BLaER1 (cell line): ENCODE measurements around the gene GLRA1.
A peak's percentile ranks its signal among the peaks of the same experiment; 100 is the strongest.

Experiments
- H3K27ac ChIP-seq: shearing (Covaris generic); formaldehyde crosslinking; 2 replicates; pipeline ENCODE4 v1.8.1; 2022
- H3K27me3 ChIP-seq: shearing (Covaris generic); formaldehyde crosslinking; 2 replicates; pipeline ENCODE4 v1.8.1; 2022
- H3K36me3 ChIP-seq: shearing (Covaris generic); formaldehyde crosslinking; 2 replicates; pipeline ENCODE4 v1.8.1; 2022
- H3K4me1 ChIP-seq: shearing (Covaris generic); formaldehyde crosslinking; 2 replicates; pipeline ENCODE4 v1.8.1; 2022
- H3K4me2 ChIP-seq: shearing (Covaris generic); formaldehyde crosslinking; 2 replicates; pipeline ENCODE4 v1.8.1; 2022
- H3K4me3 ChIP-seq: shearing (Covaris generic); formaldehyde crosslinking; 2 replicates; pipeline ENCODE4 v1.8.1; 2022
- H3K9ac ChIP-seq: shearing (Covaris generic); formaldehyde crosslinking; 2 replicates; pipeline ENCODE4 v1.8.1; 2022
- H3K9me3 ChIP-seq: shearing (Covaris generic); formaldehyde crosslinking; 2 replicates; pipeline ENCODE4 v1.8.1; 2022
- H4K20me1 ChIP-seq: shearing (Covaris generic); formaldehyde crosslinking; 2 replicates; pipeline ENCODE4 v1.8.1; 2022
- Cebpa-rat ChIP-seq: shearing (Covaris generic); IDR thresholded peaks from 2 replicates; pipeline ENCODE4 v1.8.1; 2022

Gene GLRA1

DNA sequence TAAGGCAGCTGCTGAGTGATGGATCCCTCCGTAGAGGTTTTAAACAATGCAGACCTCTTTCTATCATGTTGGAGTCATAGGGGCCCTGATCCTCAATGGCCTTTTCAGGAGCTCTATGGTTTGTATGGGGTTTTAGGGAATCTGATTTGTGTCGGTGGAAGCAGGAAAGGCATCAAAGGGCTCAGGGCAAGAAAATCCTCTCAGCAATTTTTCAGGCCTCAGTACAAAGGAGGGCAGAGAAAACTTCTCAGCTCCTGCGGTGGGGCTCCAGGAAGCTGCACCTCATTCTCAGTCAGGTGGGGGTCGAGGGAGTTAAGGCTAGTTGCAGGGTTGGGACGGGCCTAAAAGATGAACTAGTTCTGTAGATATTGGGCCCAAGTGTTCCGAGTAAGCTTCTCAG lies 35.0 kb downstream of the GLRA1 start:
- Histone ChIP-seq H3K27ac (no peak overlapping the region), H3K9me3 (no peaks in the 10 kb centered on the region), H3K36me3 (no peaks in the 10 kb centered on the region), H3K4me1 (no peaks in the 10 kb centered on the region), H3K27me3 (no peaks in the 10 kb centered on the region), H3K9ac (no peak overlapping the region), H4K20me1 (no peaks in the 10 kb centered on the region), H3K4me3 (no peak overlapping the region), H3K4me2 (no peak overlapping the region)
- no peak for TF ChIP-seq Cebpa-rat

DNA sequence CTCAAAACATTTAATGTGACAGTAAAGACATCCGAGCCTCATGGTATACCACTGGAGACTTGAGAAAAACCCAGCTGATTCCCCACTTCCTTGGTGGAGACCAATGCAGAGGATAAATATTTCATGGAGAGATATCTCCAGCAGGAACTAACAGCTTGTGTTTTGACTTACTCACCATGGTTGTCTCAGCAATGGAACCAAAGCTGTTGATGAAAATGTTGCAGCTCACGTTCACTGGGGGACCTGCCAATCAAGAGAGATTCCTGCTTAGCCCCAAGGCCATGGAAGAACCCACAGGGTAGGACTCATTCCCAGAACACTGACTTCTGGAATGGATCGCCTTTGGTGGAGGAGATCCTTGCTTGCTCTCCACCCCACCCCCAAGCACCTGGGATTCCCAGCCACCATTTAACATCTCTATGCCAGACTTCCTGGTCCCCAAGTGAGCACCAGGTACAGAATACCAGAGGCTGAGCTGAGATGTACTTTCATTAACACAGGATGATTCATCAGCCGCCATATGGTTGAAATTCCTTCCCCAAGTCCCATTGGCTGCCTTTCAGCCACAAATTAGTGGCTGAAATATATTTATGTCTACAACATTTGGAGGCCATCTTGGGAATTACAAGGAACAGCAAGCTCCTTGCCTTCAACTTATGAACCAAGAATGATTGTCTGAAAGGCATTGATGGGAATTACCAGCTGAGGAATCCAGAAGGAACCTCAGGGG lies 37.9 kb downstream of the GLRA1 start:
- H3K27ac ChIP-seq = no peak overlapping the region

DNA sequence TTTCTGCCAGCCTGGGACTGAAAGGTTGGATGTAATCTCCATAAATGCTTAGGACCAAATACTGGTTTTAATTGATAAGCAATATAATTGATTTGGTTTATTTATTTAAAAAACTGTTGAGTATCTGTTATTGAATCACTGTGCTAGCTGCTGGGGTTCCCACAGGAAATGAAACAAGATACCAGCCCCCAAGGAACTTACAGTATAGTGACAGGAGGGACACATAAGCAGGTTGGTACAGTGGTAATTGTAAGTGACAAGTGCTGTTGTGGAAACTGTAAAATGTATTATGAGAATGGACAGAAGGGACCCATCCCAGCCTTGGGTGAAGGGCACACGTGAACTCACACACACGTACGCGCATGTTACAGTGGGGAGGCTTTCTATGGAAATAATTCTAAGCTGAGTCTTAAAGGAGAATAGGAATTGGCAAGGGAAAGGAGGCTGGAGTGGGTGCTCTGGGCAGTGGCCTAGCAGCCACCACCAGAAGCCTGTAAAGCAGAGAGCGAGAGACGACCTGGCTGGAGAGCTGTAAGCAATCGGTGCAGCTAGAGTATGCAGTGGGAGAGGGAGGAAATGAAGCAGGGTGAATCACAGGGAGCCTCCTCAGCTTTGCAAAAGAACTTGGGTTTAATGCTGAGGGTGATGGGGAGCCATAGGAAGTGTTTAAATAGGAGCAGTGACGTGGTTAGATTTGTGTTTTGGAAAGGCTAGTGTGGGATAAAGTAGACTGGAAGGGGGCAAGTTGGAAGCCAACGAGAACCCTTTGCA lies 39.3 kb downstream of the GLRA1 start:
- H3K4me2 ChIP-seq = no peak overlapping the region
- H3K4me1 ChIP-seq = no peaks in the 10 kb centered on the region
- no peak for TF ChIP-seq Cebpa-rat
- no peaks in the 10 kb centered on the region for H3K27me3 ChIP-seq
- H3K4me3 ChIP-seq = no peak overlapping the region
- no peaks in the 10 kb centered on the region for H3K36me3 ChIP-seq
- no peaks in the 10 kb centered on the region for H4K20me1 ChIP-seq
- no peak overlapping the region for H3K27ac ChIP-seq
- H3K9me3 ChIP-seq = no peaks in the 10 kb centered on the region
- no peak overlapping the region for H3K9ac ChIP-seq

More for the DNA sequence above, 37.9 kb downstream of the GLRA1 start:
- H4K20me1 ChIP-seq = no peaks in the 10 kb centered on the region
- H3K4me3 ChIP-seq = no peak overlapping the region
- H3K9ac ChIP-seq = no peak overlapping the region
- no peak for TF ChIP-seq Cebpa-rat
- H3K36me3 ChIP-seq = no peaks in the 10 kb centered on the region
- no peaks in the 10 kb centered on the region for H3K9me3 ChIP-seq
- H3K4me1 ChIP-seq = no peaks in the 10 kb centered on the region
- H3K27me3 ChIP-seq = no peaks in the 10 kb centered on the region
- no peak overlapping the region for H3K4me2 ChIP-seq

DNA sequence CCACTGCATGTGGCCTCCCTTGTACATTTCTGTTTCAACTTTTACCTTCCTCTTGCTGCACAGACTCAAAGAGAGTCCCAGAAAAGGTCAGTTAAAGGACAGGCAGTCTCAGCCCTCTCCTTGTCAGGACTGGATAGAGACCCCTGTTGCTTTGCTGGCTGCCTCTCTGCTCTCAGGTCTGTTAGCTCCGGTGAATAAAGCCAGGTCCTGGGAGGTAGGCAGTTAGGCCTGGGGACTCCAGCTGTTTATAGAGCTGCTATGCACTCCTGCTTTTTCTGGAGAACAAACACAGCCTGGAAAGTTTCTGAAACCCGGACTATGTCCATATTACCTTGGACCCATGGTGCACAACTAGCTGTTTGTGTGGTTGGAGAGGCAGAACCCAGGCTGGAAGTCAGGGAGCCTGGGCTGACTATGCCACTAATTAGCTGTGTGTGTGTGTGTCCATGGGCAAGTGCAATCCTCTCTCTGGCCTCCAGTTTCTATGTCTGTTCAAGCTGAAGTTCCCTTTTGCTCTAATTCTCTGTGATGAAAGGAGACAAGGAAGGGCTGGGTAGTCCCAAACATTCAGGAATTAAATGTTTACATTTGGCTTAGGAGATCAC lies 42.9 kb downstream of the GLRA1 start:
- Histone ChIP-seq H3K4me3 (no peak overlapping the region), H3K27me3 (no peaks in the 10 kb centered on the region), H3K36me3 (no peaks in the 10 kb centered on the region), H3K9ac (no peak overlapping the region), H3K27ac (no peak overlapping the region), H3K4me1 (peaks cover 1% of the 10 kb centered on the region; the same call in 1 of the 2 replicates), H4K20me1 (no peaks in the 10 kb centered on the region), H3K4me2 (no peak overlapping the region), H3K9me3 (peaks cover 23% of the 10 kb centered on the region)
- no peak for TF ChIP-seq Cebpa-rat

DNA sequence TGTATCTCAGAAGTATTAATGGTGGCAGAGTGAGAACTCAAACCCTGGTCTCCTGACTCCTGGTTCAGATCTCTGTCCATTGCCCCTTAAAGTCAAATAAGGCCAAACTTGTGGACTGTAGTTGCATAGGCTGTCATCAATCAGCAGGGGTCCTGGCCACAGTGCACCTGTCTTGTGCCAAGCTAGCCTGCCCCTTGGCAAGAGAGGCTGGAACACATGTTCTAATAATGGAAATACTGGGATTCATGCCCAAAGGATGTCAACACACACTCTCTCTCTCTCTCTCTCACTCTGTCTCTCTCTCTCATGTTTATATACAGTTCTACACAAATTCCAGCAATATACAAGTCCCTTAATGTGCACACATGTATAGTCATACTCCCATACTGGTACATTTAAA lies 44.3 kb downstream of the GLRA1 start:
- no peak overlapping the region for H3K4me3 ChIP-seq
- H3K27ac ChIP-seq = no peak overlapping the region
- no peaks in the 10 kb centered on the region for H3K27me3 ChIP-seq
- H3K36me3 ChIP-seq = no peaks in the 10 kb centered on the region
- H3K9ac ChIP-seq = no peak overlapping the region
- H3K4me2 ChIP-seq = no peak overlapping the region
- no peaks in the 10 kb centered on the region for H4K20me1 ChIP-seq
- H3K4me1 ChIP-seq = peaks cover 7% of the 10 kb centered on the region; the same call in 1 of the 2 replicates
- TF ChIP-seq Cebpa-rat = no peak
- H3K9me3 ChIP-seq = peaks cover 26% of the 10 kb centered on the region

DNA sequence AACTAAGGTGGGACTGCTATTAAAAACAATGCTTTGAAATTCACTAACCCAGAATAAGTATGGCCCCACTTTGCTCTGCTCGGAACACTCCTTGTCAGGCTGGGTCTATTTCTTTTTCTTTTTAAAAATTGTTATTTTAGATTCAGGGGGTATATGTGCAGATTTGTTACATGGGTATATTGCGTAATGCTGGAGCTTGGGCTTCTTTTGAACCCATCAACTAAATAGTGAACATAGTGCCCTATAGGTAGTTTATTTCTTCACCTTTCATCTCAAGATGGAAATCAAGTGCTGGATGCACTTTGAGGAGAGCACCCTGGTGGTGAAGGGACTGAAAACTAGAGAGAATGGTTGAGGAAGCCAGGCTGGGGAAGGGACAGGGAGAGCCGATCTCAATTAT lies 51.0 kb downstream of the GLRA1 start:
- Histone ChIP-seq H4K20me1 (no peaks in the 10 kb centered on the region), H3K4me3 (no peak overlapping the region), H3K9me3 (peaks cover 22% of the 10 kb centered on the region), H3K4me2 (no peak overlapping the region), H3K9ac (no peak overlapping the region), H3K27ac (no peak overlapping the region), H3K27me3 (no peaks in the 10 kb centered on the region), H3K36me3 (no peaks in the 10 kb centered on the region), H3K4me1 (peaks cover 7% of the 10 kb centered on the region; the same call in 1 of the 2 replicates)
- TF ChIP-seq Cebpa-rat = peak; percentile 71; the same call in 1 of the 2 replicates

DNA sequence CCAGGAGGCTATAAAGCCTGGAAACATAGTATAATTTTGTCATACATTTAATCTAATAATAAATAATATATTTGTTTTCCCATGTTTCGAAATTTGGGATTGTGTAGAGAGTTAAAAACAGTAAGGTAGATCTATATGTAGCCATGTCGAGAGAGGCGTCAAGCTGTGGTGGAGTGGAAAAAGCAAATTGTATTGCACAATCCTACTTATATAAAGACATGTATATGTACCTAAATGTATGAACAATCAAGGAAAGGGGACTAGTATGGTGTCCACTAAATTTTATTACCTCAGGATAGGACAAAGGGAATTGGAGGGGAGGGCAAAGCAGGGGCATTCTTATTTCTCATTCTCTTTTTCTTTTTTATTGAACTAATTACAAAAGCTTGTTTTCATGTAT lies 52.0 kb downstream of the GLRA1 start:
- H3K9me3 ChIP-seq = peaks cover 13% of the 10 kb centered on the region; the same call in 1 of the 2 replicates
- peak; percentile 14; the same call in 1 of the 2 replicates for TF ChIP-seq Cebpa-rat
- no peak overlapping the region for H3K27ac ChIP-seq
- no peak overlapping the region for H3K9ac ChIP-seq
- H3K27me3 ChIP-seq = no peaks in the 10 kb centered on the region
- H4K20me1 ChIP-seq = no peaks in the 10 kb centered on the region
- no peak overlapping the region for H3K4me2 ChIP-seq
- no peaks in the 10 kb centered on the region for H3K36me3 ChIP-seq
- H3K4me1 ChIP-seq = peaks cover 7% of the 10 kb centered on the region; the same call in 1 of the 2 replicates
- no peak overlapping the region for H3K4me3 ChIP-seq

DNA sequence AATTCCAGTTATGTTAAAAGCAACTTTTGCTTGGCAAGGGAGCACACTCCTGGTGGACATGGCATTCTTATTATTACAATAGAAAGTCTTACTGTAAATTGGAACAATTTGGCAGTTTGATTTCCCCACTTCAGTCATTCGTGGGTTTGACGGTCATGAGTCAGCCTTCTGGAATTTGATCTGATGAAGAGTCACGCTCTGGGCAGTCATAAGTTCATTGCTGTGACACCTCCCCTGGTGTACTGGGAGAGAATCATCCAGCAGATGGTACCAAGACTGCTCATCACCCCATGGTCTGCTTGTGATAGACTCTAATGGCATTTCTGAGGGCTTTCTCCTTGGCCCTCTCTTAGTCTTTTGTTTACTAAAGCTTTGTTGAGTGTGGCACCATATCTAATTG lies 53.8 kb downstream of the GLRA1 start:
- Histone ChIP-seq H3K27ac (no peak overlapping the region), H3K27me3 (no peaks in the 10 kb centered on the region), H3K4me1 (no peaks in the 10 kb centered on the region), H3K4me3 (no peak overlapping the region), H3K4me2 (no peak overlapping the region), H4K20me1 (no peaks in the 10 kb centered on the region), H3K36me3 (no peaks in the 10 kb centered on the region), H3K9ac (no peak overlapping the region), H3K9me3 (no peaks in the 10 kb centered on the region)
- no peak for TF ChIP-seq Cebpa-rat

DNA sequence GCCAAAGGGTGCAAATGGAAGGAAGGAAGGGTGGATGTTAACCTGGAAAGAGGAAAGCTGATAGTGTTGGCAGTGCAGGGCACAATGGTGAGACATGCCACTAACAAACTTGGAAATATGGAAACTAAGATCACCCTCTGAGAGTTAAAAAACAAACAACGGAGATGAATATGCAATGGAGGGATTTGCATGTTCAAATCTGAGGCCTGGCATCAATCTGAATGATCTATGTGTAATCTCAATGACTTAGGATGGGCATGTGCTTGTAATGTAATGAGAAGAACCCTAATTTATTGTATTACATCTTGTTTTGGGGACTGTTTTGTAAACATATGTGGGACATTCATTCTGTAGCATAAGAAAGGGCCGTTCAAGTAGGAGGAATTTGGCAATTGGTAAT lies 54.4 kb downstream of the GLRA1 start:
- H3K4me3 ChIP-seq = no peak overlapping the region
- H3K36me3 ChIP-seq = no peaks in the 10 kb centered on the region
- no peak overlapping the region for H3K9ac ChIP-seq
- H3K27ac ChIP-seq = no peak overlapping the region
- no peaks in the 10 kb centered on the region for H4K20me1 ChIP-seq
- no peaks in the 10 kb centered on the region for H3K9me3 ChIP-seq
- H3K27me3 ChIP-seq = no peaks in the 10 kb centered on the region
- H3K4me1 ChIP-seq = no peaks in the 10 kb centered on the region
- no peak overlapping the region for H3K4me2 ChIP-seq
- no peak for TF ChIP-seq Cebpa-rat

DNA sequence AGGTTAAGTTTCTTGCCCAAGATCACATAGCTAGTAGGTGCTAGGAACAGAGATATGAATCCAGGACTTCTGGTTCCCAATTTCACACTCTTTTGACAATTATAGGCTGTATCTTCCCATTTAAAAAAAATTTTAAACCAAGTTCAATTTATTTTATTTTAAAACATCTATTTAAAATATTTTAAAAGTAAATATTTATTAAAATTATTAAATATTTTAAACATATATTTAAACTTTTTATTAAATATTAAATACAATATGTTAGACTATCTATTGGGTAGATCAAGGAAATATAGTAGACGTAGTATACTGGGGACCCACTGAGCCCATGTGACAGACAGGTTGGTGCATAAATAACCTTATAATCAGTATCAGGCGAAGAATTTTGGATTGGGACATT lies 54.8 kb downstream of the GLRA1 start:
- Histone ChIP-seq H4K20me1 (no peaks in the 10 kb centered on the region), H3K27me3 (no peaks in the 10 kb centered on the region), H3K4me2 (no peak overlapping the region), H3K4me1 (no peaks in the 10 kb centered on the region), H3K4me3 (no peak overlapping the region), H3K9me3 (no peaks in the 10 kb centered on the region), H3K36me3 (no peaks in the 10 kb centered on the region), H3K27ac (no peak overlapping the region), H3K9ac (no peak overlapping the region)
- no peak for TF ChIP-seq Cebpa-rat
